ENCODE measurements around the gene CST3.

DNA sequence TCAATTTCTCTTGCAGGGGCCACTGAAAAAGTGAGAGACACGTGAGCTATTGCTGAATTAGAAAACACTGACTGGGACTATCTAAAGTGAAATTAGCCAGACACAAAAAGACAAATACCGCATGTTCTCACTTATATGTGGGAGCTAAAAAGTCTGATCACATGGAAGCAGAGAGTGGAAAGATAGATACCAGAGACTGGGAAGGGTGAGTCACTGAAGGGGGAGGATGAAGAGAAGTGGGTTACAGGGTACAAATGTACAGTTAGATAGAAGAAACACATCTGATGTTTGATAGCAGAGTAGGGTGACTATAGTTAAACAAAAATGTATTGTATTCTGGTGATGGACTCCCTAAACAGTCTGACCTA, 13.4 kb downstream of the CST3 start:
- TF ChIP-seq ZBTB8A (tag by site-specific recombination; IDR thresholded peaks at IDR 0.05) (no peak), ZNF133 (tag by site-specific recombination; IDR thresholded peaks at IDR 0.05) (no peak), ZNF274 (IDR thresholded peaks at IDR 0.05; ENCODE audit: low read length) (no peak), ZNF274 (tag by site-specific recombination; IDR thresholded peaks at IDR 0.05; ENCODE audit: borderline replicate concordance) (no peak), KLF9 (tag by site-specific recombination; IDR thresholded peaks at IDR 0.05; ENCODE audit: low read depth) (no peak), SP2 (tag by site-specific recombination; IDR thresholded peaks at IDR 0.05) (no peak), GLI4 (tag by site-specific recombination; IDR thresholded peaks at IDR 0.05) (no peak), ZNF561 (tag by site-specific recombination; IDR thresholded peaks at IDR 0.05; ENCODE audit: borderline replicate concordance) (no peak)
- TF ChIP-seq, protein P1, sequence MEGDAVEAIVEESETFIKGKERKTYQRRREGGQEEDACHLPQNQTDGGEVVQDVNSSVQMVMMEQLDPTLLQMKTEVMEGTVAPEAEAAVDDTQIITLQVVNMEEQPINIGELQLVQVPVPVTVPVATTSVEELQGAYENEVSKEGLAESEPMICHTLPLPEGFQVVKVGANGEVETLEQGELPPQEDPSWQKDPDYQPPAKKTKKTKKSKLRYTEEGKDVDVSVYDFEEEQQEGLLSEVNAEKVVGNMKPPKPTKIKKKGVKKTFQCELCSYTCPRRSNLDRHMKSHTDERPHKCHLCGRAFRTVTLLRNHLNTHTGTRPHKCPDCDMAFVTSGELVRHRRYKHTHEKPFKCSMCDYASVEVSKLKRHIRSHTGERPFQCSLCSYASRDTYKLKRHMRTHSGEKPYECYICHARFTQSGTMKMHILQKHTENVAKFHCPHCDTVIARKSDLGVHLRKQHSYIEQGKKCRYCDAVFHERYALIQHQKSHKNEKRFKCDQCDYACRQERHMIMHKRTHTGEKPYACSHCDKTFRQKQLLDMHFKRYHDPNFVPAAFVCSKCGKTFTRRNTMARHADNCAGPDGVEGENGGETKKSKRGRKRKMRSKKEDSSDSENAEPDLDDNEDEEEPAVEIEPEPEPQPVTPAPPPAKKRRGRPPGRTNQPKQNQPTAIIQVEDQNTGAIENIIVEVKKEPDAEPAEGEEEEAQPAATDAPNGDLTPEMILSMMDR (tag by site-specific recombination; IDR thresholded peaks at IDR 0.05): no peak
- TF ChIP-seq, protein P2, sequence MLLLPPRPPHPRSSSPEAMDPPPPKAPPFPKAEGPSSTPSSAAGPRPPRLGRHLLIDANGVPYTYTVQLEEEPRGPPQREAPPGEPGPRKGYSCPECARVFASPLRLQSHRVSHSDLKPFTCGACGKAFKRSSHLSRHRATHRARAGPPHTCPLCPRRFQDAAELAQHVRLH (tag by site-specific recombination; IDR thresholded peaks at IDR 0.05): no peak
- TF ChIP-seq, protein P3, sequence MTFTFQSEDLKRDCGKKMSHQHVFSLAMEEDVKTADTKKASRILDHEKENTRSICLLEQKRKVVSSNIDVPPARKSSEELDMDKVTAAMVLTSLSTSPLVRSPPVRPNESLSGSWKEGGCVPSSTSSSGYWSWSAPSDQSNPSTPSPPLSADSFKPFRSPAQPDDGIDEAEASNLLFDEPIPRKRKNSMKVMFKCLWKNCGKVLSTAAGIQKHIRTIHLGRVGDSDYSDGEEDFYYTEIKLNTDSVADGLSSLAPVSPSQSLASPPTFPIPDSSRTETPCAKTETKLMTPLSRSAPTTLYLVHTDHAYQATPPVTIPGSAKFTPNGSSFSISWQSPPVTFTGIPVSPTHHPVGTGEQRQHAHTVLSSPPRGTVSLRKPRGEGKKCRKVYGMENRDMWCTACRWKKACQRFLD (tag by site-specific recombination; IDR thresholded peaks at IDR 0.05): no peak
